ENCODE measurements around the gene THSD4. TPM values are rescaled to one million over a fixed set of nuclear protein-coding genes. Genes with fewer than 3 reads are reported as not detected.
A peak's percentile ranks its signal among the peaks of the same experiment; 100 is the strongest.

The THSD4 gene
- total and polyA plus RNA-seq, 2 of the 4 experiments (the other 2 are of a cell fraction): 25.5 to 31.1 TPM

GRCh38 chr15:71456362-71456761 is 341.1 kb downstream of the THSD4 start:
- intact Hi-C loops (cut with micrococcal nuclease): no loop called here
- ATAC-seq (ENCODE audit: low read depth) (no peak), DNase-seq (no peak)
- H3K79me1 ChIP-seq (ENCODE audit: low read depth in 1 of 2, low read length in 2 of 2): 0 out of 4 replicates have a peak, but pooled peaks cover 0 to 10% of the 10 kb centered on the region in 2 experiments
- H3K4me1 ChIP-seq (ENCODE audit: control insufficient read depth, insufficient read depth, low read length): peaks cover 10% of the 10 kb centered on the region; the same call in 1 of the 2 replicates
- H3K36me3 ChIP-seq (ENCODE audit: control insufficient read depth, insufficient read depth, low read length): 0 out of 2 replicates have a peak, but pooled peaks cover 2% of the 10 kb centered on the region
- H3K23ac ChIP-seq (ENCODE audit: low read depth, low read length): no peak overlapping the region
- dilution Hi-C loops (cut with HindIII; ENCODE audit: low sequenced_read_pairs, unreplicated experiment): no loop called here
- POLR2A ChIA-PET (ENCODE audit: unreplicated experiment): no interaction called here
- H4K20me1 ChIP-seq (ENCODE audit: insufficient read depth, low read length): peaks cover 21% of the 10 kb centered on the region; the same call in 1 of the 2 replicates
- H4K5ac ChIP-seq (ENCODE audit: low read depth, low read length): no peak overlapping the region
- no peak overlapping the region for H2BK20ac ChIP-seq (ENCODE audit: low read depth, low read length)
- H3K18ac ChIP-seq (ENCODE audit: low read depth, low read length): no peak overlapping the region
- H3K14ac ChIP-seq (replicated peaks; ENCODE audit: low read depth, low read length): no peak overlapping the region
- no peak overlapping the region for H3K4ac ChIP-seq (ENCODE audit: low read depth, low read length)
- H3K56ac ChIP-seq (ENCODE audit: extremely low read depth, insufficient read depth, low read length): no peak overlapping the region
- H3K4me3 ChIP-seq (ENCODE audit: insufficient read depth, low read depth, low read length): no peak overlapping the region
- in situ Hi-C loops (cut with MboI; ENCODE audit: low sequenced_read_pairs): loop anchor here (10.0 kb wide), 1 partner anchor 698 kb away; no protein-coding TSS in a partner anchor
- no peak overlapping the region for H2BK5ac ChIP-seq (ENCODE audit: low read depth, low read length, poor library complexity, severe bottlenecking)
- no peak overlapping the region for H3K4me2 ChIP-seq (ENCODE audit: low read depth, low read length)
- no peak overlapping the region for H4K91ac ChIP-seq (ENCODE audit: insufficient read depth, low read depth, low read length)
- no peak overlapping the region for H2AK5ac ChIP-seq (ENCODE audit: low read depth, low read length)
- H2AK9ac ChIP-seq (replicated peaks; ENCODE audit: low read depth, low read length, poor library complexity): no peak overlapping the region
- H2BK15ac ChIP-seq (ENCODE audit: low read depth, low read length): no peak overlapping the region
- H3K9me1 ChIP-seq (ENCODE audit: insufficient read depth, low read length): no peaks in the 10 kb centered on the region
- H2BK120ac ChIP-seq (ENCODE audit: low read depth, low read length): no peak overlapping the region
- no peak overlapping the region for H3K27ac ChIP-seq (ENCODE audit: insufficient read depth, low read length)
- TF ChIP-seq FOS (IDR thresholded peaks at IDR 0.05; ENCODE audit: low read depth, low read length) (no peak), RCOR1 (IDR thresholded peaks at IDR 0.05; ENCODE audit: insufficient replicate concordance, low read length) (peak; percentile 18)
- BruUV-seq (replicated peaks): no TSS peak
- H3K9me3 ChIP-seq (ENCODE audit: control insufficient read depth, insufficient read depth, low read length): no peaks in the 10 kb centered on the region
- H3K27me3 ChIP-seq (ENCODE audit: control insufficient read depth, insufficient read depth, low read length): no peaks in the 10 kb centered on the region
- CTCF ChIA-PET: interaction anchor here (0.6 to 1.5 kb wide), 2 partner anchors 13 to 296 kb away, joined by 3 read pairs; no protein-coding TSS in a partner anchor
- H3K9ac ChIP-seq (ENCODE audit: low read depth, low read length): no peak overlapping the region
- no peak overlapping the region for H2AFZ ChIP-seq (replicated peaks; ENCODE audit: low read length, poor library complexity)
- no peak overlapping the region for H4K8ac ChIP-seq (ENCODE audit: low read depth in 2 of 2, low read length in 2 of 2)

All from IMR-90 (cell line).